HepG2 (cell line): ENCODE measurements around the gene TATDN2. TPM values are rescaled to one million over a fixed set of nuclear protein-coding genes. Genes with fewer than 3 reads are reported as not detected.
A peak's percentile ranks its signal among the peaks of the same experiment; 100 is the strongest.

ENCODE experiments used
- EZH2 ChIP-seq: conservative IDR thresholded peaks from 2 replicates; pipeline ENCODE4 v1.6.1; 2012; ENCODE audit warnings: mild to moderate bottlenecking, low read depth, low read length, moderate library complexity
- HMG20B ChIP-seq: conservative IDR thresholded peaks from 2 replicates; pipeline ENCODE4 v1.6.1; 2016; ENCODE audit warnings: missing genetic modification reagents, missing compliant biosample characterization
- KAT8 ChIP-seq: IDR thresholded peaks from 2 replicates; pipeline ENCODE4 v1.6.1; 2016; ENCODE audit warnings: missing genetic modification reagents, missing compliant biosample characterization
- MATR3 ChIP-seq: sonication (generic); formaldehyde crosslinking; IDR thresholded peaks from 2 replicates; pipeline ENCODE4 v1.4.0; 2020; ENCODE audit warnings: missing genetic modification reagents
- MED8 ChIP-seq: sonication (generic); formaldehyde crosslinking; IDR thresholded peaks from 2 replicates; pipeline ENCODE4 v1.8.1; 2023; ENCODE audit warnings: mild to moderate bottlenecking, missing genetic modification reagents; ENCODE audit not compliant: insufficient replicate concordance
- MEIS1 ChIP-seq: sonication (generic); formaldehyde crosslinking; IDR thresholded peaks from 2 replicates; pipeline ENCODE4 v1.9.0; 2021; ENCODE audit warnings: mild to moderate bottlenecking, missing genetic modification reagents, moderate library complexity, borderline replicate concordance
- NFE2L2 ChIP-seq: fragments of 150-350 bp; IDR thresholded peaks from 2 replicates; pipeline ENCODE4 v1.6.1; 2014; ENCODE audit warnings: low read length
- POGZ ChIP-seq: sonication (generic); formaldehyde crosslinking; IDR thresholded peaks from 2 replicates; pipeline ENCODE4 v1.4.0; 2020; ENCODE audit warnings: mild to moderate bottlenecking, missing genetic modification reagents
- RARG ChIP-seq: sonication (generic); formaldehyde crosslinking; IDR thresholded peaks from 2 replicates; pipeline ENCODE4 v1.4.0; 2020; ENCODE audit warnings: low read depth, mild to moderate bottlenecking, missing genetic modification reagents
- RELA ChIP-seq: sonication (generic); formaldehyde crosslinking; IDR thresholded peaks from 2 replicates; pipeline ENCODE4 v1.4.0; 2020; ENCODE audit warnings: missing genetic modification reagents
- SPEN ChIP-seq: sonication (generic); formaldehyde crosslinking; IDR thresholded peaks from 2 replicates; pipeline ENCODE4 v1.5.1; 2020; ENCODE audit warnings: low read depth, mild to moderate bottlenecking, missing genetic modification reagents
- ZFAT ChIP-seq: sonication (generic); formaldehyde crosslinking; conservative IDR thresholded peaks from 2 replicates; pipeline ENCODE4 v1.8.1; 2023; ENCODE audit warnings: missing genetic modification reagents, inconsistent platforms
- ZNF251 ChIP-seq: sonication (generic); formaldehyde crosslinking; IDR thresholded peaks from 2 replicates; pipeline ENCODE4 v1.9.0; 2021; ENCODE audit warnings: mild to moderate bottlenecking, missing genetic modification reagents
- ZNF446 ChIP-seq: sonication (generic); formaldehyde crosslinking; IDR thresholded peaks from 2 replicates; pipeline ENCODE4 v1.5.0; 2020; ENCODE audit warnings: mild to moderate bottlenecking, missing genetic modification reagents
- polyA plus RNA-seq, 8 experiments: library from polyadenylated mRNA; depleted of rRNA in 3 of 8; stranded (reverse) in 7 of 8; unstranded in 1 of 8; fragments of >200 nt; fragmentation: Illumina TruSeq in 4 of 8; extraction: Trizol in 4 of 8; gene quantifications; 2 replicates each; pipeline versions ENCODE4 v1.2.1 to v1.2.3, GENCODE V29; 2011 to 2016; ENCODE audit warnings: low read depth in 4 of 8, missing spikeins in 1 of 8, mixed read lengths in 1 of 8; ENCODE audit not compliant: insufficient read depth in 1 of 8
- total RNA-seq, 5 experiments: library from RNA; depleted of rRNA; stranded (reverse); fragments of >200 nt; fragmentation: Illumina TruSeq; extraction: Trizol; gene quantifications; 2 replicates each; pipeline ENCODE4 v1.2.3, GENCODE V29; 2016; ENCODE audit warnings: low read depth in 1 of 5
- TF ChIP-seq, protein P1 (sequence below): sonication (generic); formaldehyde crosslinking; IDR thresholded peaks from 2 replicates; pipeline ENCODE4 v1.9.0; 2022; ENCODE audit warnings: low read depth, missing genetic modification reagents
- TF ChIP-seq, protein P2 (sequence below): sonication (generic); formaldehyde crosslinking; IDR thresholded peaks from 2 replicates; pipeline ENCODE4 v1.5.1; 2020; ENCODE audit warnings: mild to moderate bottlenecking, moderate library complexity, missing genetic modification reagents
- TF ChIP-seq, protein P3 (sequence below): sonication (generic); formaldehyde crosslinking; IDR thresholded peaks from 2 replicates; pipeline ENCODE4 v1.5.0; 2020; ENCODE audit warnings: missing genetic modification reagents
- TF ChIP-seq, protein P4 (sequence below): sonication (generic); formaldehyde crosslinking; IDR thresholded peaks from 2 replicates; pipeline ENCODE4 v1.5.0; 2020; ENCODE audit warnings: mild to moderate bottlenecking, missing genetic modification reagents
- TF ChIP-seq, protein P5 (sequence below): IDR thresholded peaks from 2 replicates; pipeline ENCODE4 v1.6.1; 2016; ENCODE audit warnings: control low read depth
- TF ChIP-seq, protein P6 (sequence below): sonication (generic); formaldehyde crosslinking; IDR thresholded peaks from 2 replicates; pipeline ENCODE4 v1.9.0; 2021; ENCODE audit warnings: missing genetic modification reagents, borderline replicate concordance

Gene TATDN2
- total and polyA plus RNA-seq, 2 of the 13 experiments (the other 11 are each of a cell fraction or from before 2014, with no cell fraction given) = 12.1 to 21.9 TPM

DNA sequence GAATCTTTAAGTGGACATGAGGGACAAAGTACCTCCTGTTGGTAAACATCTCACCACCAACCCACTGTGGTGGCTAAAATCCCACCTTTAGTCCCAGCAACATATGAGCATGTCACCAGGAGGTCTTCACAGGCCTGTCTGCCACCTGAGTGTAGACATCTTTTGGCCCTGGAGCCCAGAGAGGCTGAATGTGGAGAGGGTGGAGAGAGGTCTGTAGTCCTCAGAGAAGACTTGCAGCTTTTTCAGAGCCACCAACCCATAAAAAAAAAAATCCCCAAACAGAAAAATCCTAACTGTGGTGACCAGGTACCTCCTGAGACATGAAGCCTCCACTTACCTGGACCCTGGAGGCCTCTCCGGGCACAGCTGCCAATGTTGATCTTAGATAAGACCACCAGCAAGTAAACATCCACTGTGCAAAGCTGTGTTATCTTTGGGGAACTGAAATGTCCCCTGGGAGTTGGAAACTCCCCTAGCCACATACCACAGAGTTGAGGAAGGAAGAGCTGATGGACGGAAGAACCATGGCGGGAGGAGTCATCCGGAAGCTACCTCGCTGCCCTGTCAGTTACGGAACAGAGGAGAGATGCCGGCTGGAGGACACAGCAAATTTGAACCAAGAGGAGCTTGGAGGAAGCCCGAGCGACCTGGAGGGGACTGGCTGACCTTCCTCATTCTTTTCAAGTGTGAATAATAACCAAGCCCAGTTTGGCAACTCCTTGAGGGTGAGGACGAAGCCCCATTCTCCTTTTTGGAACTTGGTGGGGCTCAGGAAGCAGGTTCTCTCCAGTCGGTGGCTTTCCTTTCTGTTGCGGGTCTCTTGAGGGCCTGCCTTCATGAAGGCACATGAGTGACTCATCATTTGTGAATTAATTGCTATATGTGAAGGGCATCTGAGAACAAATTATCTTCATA lies 44.5 kb downstream of the TATDN2 start, which contains the start of gene GHRL (continued):
- TF ChIP-seq, protein P1, sequence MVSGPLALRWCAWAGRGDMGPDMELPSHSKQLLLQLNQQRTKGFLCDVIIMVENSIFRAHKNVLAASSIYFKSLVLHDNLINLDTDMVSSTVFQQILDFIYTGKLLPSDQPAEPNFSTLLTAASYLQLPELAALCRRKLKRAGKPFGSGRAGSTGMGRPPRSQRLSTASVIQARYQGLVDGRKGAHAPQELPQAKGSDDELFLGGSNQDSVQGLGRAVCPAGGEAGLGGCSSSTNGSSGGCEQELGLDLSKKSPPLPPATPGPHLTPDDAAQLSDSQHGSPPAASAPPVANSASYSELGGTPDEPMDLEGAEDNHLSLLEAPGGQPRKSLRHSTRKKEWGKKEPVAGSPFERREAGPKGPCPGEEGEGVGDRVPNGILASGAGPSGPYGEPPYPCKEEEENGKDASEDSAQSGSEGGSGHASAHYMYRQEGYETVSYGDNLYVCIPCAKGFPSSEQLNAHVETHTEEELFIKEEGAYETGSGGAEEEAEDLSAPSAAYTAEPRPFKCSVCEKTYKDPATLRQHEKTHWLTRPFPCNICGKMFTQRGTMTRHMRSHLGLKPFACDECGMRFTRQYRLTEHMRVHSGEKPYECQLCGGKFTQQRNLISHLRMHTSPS (CRISPR knock-in tag) = peak; percentile 66; the same call in 1 of the 2 replicates
- TF ChIP-seq POGZ (CRISPR knock-in tag) (0 out of 2 replicates have a peak, but pooled peaks have one; percentile 39), MEIS1 (CRISPR knock-in tag) (no peak), ZFAT (CRISPR knock-in tag) (no peak), EZH2 (no peak), ZNF251 (CRISPR knock-in tag) (no peak), HMG20B (CRISPR knock-in tag) (no peak), ZNF446 (CRISPR knock-in tag) (no peak), RARG (no peak), RELA (peak; percentile 43; the same call in 1 of the 2 replicates), MED8 (CRISPR knock-in tag) (no peak), MATR3 (no peak), NFE2L2 (no peak), KAT8 (CRISPR knock-in tag) (peak; percentile 55), SPEN (CRISPR knock-in tag) (no peak)
- TF ChIP-seq, protein P2, sequence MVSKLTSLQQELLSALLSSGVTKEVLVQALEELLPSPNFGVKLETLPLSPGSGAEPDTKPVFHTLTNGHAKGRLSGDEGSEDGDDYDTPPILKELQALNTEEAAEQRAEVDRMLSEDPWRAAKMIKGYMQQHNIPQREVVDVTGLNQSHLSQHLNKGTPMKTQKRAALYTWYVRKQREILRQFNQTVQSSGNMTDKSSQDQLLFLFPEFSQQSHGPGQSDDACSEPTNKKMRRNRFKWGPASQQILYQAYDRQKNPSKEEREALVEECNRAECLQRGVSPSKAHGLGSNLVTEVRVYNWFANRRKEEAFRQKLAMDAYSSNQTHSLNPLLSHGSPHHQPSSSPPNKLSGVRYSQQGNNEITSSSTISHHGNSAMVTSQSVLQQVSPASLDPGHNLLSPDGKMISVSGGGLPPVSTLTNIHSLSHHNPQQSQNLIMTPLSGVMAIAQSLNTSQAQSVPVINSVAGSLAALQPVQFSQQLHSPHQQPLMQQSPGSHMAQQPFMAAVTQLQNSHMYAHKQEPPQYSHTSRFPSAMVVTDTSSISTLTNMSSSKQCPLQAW = peak; percentile 45; the same call in 1 of the 2 replicates
- TF ChIP-seq, protein P3, sequence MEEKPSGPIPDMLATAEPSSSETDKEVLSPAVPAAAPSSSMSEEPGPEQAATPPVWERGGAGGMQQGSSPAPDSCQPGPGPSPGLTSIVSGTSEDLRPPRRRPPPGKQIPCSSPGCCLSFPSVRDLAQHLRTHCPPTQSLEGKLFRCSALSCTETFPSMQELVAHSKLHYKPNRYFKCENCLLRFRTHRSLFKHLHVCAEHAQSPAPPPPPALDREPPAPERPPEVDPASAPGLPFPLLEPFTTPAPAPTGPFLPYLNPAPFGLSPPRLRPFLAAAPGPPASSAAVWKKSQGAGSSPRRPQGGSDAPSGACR (CRISPR knock-in tag) = no peak
- TF ChIP-seq, protein P4, sequence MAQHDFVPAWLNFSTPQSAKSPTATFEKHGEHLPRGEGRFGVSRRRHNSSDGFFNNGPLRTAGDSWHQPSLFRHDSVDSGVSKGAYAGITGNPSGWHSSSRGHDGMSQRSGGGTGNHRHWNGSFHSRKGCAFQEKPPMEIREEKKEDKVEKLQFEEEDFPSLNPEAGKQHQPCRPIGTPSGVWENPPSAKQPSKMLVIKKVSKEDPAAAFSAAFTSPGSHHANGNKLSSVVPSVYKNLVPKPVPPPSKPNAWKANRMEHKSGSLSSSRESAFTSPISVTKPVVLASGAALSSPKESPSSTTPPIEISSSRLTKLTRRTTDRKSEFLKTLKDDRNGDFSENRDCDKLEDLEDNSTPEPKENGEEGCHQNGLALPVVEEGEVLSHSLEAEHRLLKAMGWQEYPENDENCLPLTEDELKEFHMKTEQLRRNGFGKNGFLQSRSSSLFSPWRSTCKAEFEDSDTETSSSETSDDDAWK (CRISPR knock-in tag) = no peak
- TF ChIP-seq, protein P5, sequence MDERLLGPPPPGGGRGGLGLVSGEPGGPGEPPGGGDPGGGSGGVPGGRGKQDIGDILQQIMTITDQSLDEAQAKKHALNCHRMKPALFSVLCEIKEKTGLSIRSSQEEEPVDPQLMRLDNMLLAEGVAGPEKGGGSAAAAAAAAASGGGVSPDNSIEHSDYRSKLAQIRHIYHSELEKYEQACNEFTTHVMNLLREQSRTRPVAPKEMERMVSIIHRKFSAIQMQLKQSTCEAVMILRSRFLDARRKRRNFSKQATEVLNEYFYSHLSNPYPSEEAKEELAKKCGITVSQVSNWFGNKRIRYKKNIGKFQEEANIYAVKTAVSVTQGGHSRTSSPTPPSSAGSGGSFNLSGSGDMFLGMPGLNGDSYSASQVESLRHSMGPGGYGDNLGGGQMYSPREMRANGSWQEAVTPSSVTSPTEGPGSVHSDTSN (CRISPR knock-in tag) = 0 out of 2 replicates have a peak, but pooled peaks have one; percentile 24
- TF ChIP-seq, protein P6, sequence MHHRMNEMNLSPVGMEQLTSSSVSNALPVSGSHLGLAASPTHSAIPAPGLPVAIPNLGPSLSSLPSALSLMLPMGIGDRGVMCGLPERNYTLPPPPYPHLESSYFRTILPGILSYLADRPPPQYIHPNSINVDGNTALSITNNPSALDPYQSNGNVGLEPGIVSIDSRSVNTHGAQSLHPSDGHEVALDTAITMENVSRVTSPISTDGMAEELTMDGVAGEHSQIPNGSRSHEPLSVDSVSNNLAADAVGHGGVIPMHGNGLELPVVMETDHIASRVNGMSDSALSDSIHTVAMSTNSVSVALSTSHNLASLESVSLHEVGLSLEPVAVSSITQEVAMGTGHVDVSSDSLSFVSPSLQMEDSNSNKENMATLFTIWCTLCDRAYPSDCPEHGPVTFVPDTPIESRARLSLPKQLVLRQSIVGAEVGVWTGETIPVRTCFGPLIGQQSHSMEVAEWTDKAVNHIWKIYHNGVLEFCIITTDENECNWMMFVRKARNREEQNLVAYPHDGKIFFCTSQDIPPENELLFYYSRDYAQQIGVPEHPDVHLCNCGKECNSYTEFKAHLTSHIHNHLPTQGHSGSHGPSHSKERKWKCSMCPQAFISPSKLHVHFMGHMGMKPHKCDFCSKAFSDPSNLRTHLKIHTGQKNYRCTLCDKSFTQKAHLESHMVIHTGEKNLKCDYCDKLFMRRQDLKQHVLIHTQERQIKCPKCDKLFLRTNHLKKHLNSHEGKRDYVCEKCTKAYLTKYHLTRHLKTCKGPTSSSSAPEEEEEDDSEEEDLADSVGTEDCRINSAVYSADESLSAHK (CRISPR knock-in tag) = no peak
